HCT116 (cell line): Measurements from ENCODE around the gene PXDN. TPM values are rescaled to one million over a fixed set of nuclear protein-coding genes. Genes with fewer than 3 reads are reported as not detected.

Experiments used
- ATAC-seq: fragments of 200-7000 bp; cut with Tn5 transposase; 2 replicates; pipeline ENCODE4 v1.9.1; 2020; ENCODE audit warnings: mild to moderate bottlenecking, moderate library complexity
- BruUV-seq: library from RNA; stranded (reverse); fragments of 400-500 nt; replicated peaks from 2 replicates; lab custom pipeline; 2021; lab: Mats Ljungman, UMichigan
- CTCF ChIA-PET: fragments of 300-600 bp; sonication (Branson Sonifier 250); formaldehyde crosslinking; loops from one replicate; lab custom pipeline; 2021; ENCODE audit warnings: antibody characterized with exemption; lab: Charles Lee
- POLR2A ChIA-PET: fragments of 300-600, 350-600 bp; sonication (Branson Sonifier 250); formaldehyde crosslinking; loops from one replicate; lab custom pipeline; 2021; ENCODE audit warnings: antibody characterized with exemption; lab: Charles Lee
- RAD21 ChIA-PET, 2 experiments: fragments of 300-600 bp; sonication (Branson Sonifier 250); formaldehyde crosslinking; loops; one replicate each; lab custom pipeline; 2023; ENCODE audit warnings: low total read pairs in 2 of 2; ENCODE audit not compliant: uncharacterized antibody in 2 of 2, unreplicated experiment in 2 of 2, low non-redundant PET in 1 of 2; lab: Charles Lee
- DNase-seq: peaks from one replicate; pipeline ENCODE4 v3.0.0-alpha.2; 2010; ENCODE audit warnings: low read depth, low spot score
- H2AFZ ChIP-seq: fragments of 200-600 bp; shearing (Covaris generic), sonication (generic); 2 replicates; pipeline ENCODE4 v1.6.1; 2017; ENCODE audit warnings: low read depth, mixed run types, mixed read lengths, antibody characterized with exemption, low read length; ENCODE audit not compliant: poor library complexity, severe bottlenecking
- H3K27ac ChIP-seq: 2 replicates; pipeline ENCODE4 v1.5.1; 2012; ENCODE audit warnings: low read depth, low read length
- H3K27me3 ChIP-seq: fragments of 200-600 bp; sonication (generic); 2 replicates; pipeline ENCODE4 v1.6.1; 2016; ENCODE audit warnings: mixed run types, low read length, mixed read lengths; ENCODE audit not compliant: insufficient read depth
- H3K36me3 ChIP-seq, 2 experiments: fragments of 200-500 bp in 1 of 2; fragments of 200-600 bp in 1 of 2; sonication (Bioruptor generic) in 1 of 2; sonication (generic) in 1 of 2; 2 replicates each; pipeline versions ENCODE4 v1.5.1 to v1.6.1; 2014 to 2016; ENCODE audit warnings: low read length in 2 of 2, inconsistent platforms in 1 of 2, mixed read lengths in 1 of 2, mixed run types in 1 of 2; ENCODE audit not compliant: insufficient read depth in 2 of 2, control insufficient read depth in 1 of 2
- H3K4me1 ChIP-seq, 2 experiments: fragments of 200-600 bp in 1 of 2; sonication (generic) in 1 of 2; 2 replicates each; pipeline versions ENCODE4 v1.5.1 to v1.6.1; 2012 to 2017; ENCODE audit warnings: low read length in 2 of 2, inconsistent platforms in 1 of 2, mild to moderate bottlenecking in 1 of 2, mixed read lengths in 1 of 2, mixed run types in 1 of 2, moderate library complexity in 1 of 2; ENCODE audit not compliant: insufficient read depth in 2 of 2, control insufficient read depth in 1 of 2
- H3K4me2 ChIP-seq: fragments of 200-600 bp; sonication (generic); 2 replicates; pipeline ENCODE4 v1.6.1; 2017; ENCODE audit warnings: mixed run types, low read length, mixed read lengths
- H3K4me3 ChIP-seq, 2 experiments: fragments of 200-600 bp in 1 of 2; sonication (generic) in 1 of 2; replicated peaks in 1 of 2; 2 replicates each; pipeline ENCODE4 v1.5.1; 2011 to 2016; ENCODE audit warnings: low read length in 2 of 2, control low read depth in 1 of 2, low read depth in 1 of 2, mild to moderate bottlenecking in 1 of 2, mixed read lengths in 1 of 2, mixed run types in 1 of 2
- H3K79me2 ChIP-seq: fragments of 200-600 bp; sonication (generic); 2 replicates; pipeline ENCODE4 v1.6.1; 2017; ENCODE audit warnings: mild to moderate bottlenecking, mixed run types, low read length, moderate library complexity, mixed read lengths; ENCODE audit not compliant: insufficient read depth
- H3K9ac ChIP-seq: fragments of 200-600 bp; sonication (generic); 2 replicates; pipeline ENCODE4 v1.6.1; 2016; ENCODE audit warnings: low read length, mixed read lengths
- H3K9me2 ChIP-seq: fragments of 200-600 bp; sonication (generic), shearing (Covaris generic); 2 replicates; pipeline ENCODE4 v1.6.1; 2017; ENCODE audit warnings: mixed run types, mild to moderate bottlenecking, moderate library complexity; ENCODE audit not compliant: insufficient read depth
- H3K9me3 ChIP-seq, 2 experiments: fragments of 200-500 bp in 1 of 2; fragments of 200-600 bp in 1 of 2; sonication (Bioruptor generic) in 1 of 2; sonication (generic) in 1 of 2; 2 replicates each; pipeline ENCODE4 v1.6.1; 2014 to 2017; ENCODE audit warnings: low read length in 2 of 2, mixed read lengths in 2 of 2, inconsistent platforms in 1 of 2, low read depth in 1 of 2, mild to moderate bottlenecking in 1 of 2, mixed run types in 1 of 2, moderate library complexity in 1 of 2; ENCODE audit not compliant: control insufficient read depth in 1 of 2, insufficient read depth in 1 of 2
- H4K20me1 ChIP-seq: fragments of 200-600 bp; sonication (generic), shearing (Covaris generic); 2 replicates; pipeline ENCODE4 v1.6.1; 2017; ENCODE audit warnings: mixed run types, mild to moderate bottlenecking, moderate library complexity; ENCODE audit not compliant: insufficient read depth
- CBX3 ChIP-seq: IDR thresholded peaks from 2 replicates; pipeline ENCODE4 v1.6.1; 2012; ENCODE audit warnings: low read depth
- ELF1 ChIP-seq: IDR thresholded peaks from 2 replicates; pipeline ENCODE4 v1.6.1; 2012; ENCODE audit warnings: low read depth, borderline replicate concordance
- EZH2phosphoT487 ChIP-seq: fragments of 200-600 bp; IDR thresholded peaks from 2 replicates; pipeline ENCODE4 v1.6.1; 2018; ENCODE audit warnings: antibody characterized with exemption, borderline replicate concordance
- FOSL1 ChIP-seq: IDR thresholded peaks from 2 replicates; pipeline ENCODE4 v1.6.1; 2012; ENCODE audit warnings: low read depth
- JUND ChIP-seq: IDR thresholded peaks from 2 replicates; pipeline ENCODE4 v1.6.1; 2012
- MAX ChIP-seq: IDR thresholded peaks from 2 replicates; pipeline ENCODE4 v1.6.1; 2012
- SIN3A ChIP-seq: IDR thresholded peaks from 2 replicates; pipeline ENCODE4 v1.6.1; 2012; ENCODE audit warnings: low read depth
- ZBTB33 ChIP-seq: IDR thresholded peaks from 2 replicates; pipeline ENCODE4 v1.6.1; 2011; ENCODE audit warnings: mild to moderate bottlenecking, low read length, moderate library complexity; ENCODE audit not compliant: insufficient replicate concordance; ENCODE audit errors: extremely low read depth
- intact Hi-C: fragments of 100-400 bp; cut with micrococcal nuclease; formaldehyde crosslinking; loops from 2 replicates; pipeline ENCODE4 v1.10.0; 2022
- total RNA-seq: library from RNA; stranded (reverse); gene quantifications from one replicate; pipeline ENCODE4 v1.2.1, GENCODE V29; 2021; ENCODE audit not compliant: unreplicated experiment
- TF ChIP-seq, protein P1 (sequence below): IDR thresholded peaks from 2 replicates; pipeline ENCODE4 v1.6.1; 2012
- TF ChIP-seq, protein P2 (sequence below), 3 experiments: fragments of 200-600 bp in 1 of 3; sonication (generic) in 1 of 3; IDR thresholded peaks in 2 of 3; conservative IDR thresholded peaks in 1 of 3; 2 replicates each; pipeline ENCODE4 v1.5.1; 2012 to 2017; ENCODE audit warnings: low read depth in 2 of 3, low read length in 2 of 3, antibody characterized with exemption in 1 of 3, borderline replicate concordance in 1 of 3, control low read depth in 1 of 3, mild to moderate bottlenecking in 1 of 3, mixed read lengths in 1 of 3, mixed run types in 1 of 3, moderate library complexity in 1 of 3; ENCODE audit not compliant: insufficient read depth in 1 of 3
- TF ChIP-seq, protein P3 (sequence below): IDR thresholded peaks from 2 replicates; pipeline ENCODE4 v1.6.1; 2012; ENCODE audit warnings: low read depth

Gene PXDN
- total RNA-seq, 1 experiment from 2014 or later, result 10.7 TPM

- BruUV-seq, result no TSS peak
- no peaks in the 10 kb centered on the region for H3K79me2 ChIP-seq
- ChIA-PET CTCF (no interaction called here), POLR2A (no interaction called here), RAD21 (no interaction called here)
- no peaks in the 10 kb centered on the region for H3K9me3 ChIP-seq
- no peak overlapping the region for H3K4me3 ChIP-seq
- H3K27ac ChIP-seq, result no peak overlapping the region
- TF ChIP-seq MAX (no peak), ZBTB33 (no peak), JUND (no peak), ELF1 (no peak), SIN3A (no peak), CBX3 (no peak), FOSL1 (no peak), EZH2phosphoT487 (no peak)
- TF ChIP-seq, protein P1, sequence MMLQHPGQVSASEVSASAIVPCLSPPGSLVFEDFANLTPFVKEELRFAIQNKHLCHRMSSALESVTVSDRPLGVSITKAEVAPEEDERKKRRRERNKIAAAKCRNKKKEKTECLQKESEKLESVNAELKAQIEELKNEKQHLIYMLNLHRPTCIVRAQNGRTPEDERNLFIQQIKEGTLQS, result no peak
- TF ChIP-seq, protein P2, sequence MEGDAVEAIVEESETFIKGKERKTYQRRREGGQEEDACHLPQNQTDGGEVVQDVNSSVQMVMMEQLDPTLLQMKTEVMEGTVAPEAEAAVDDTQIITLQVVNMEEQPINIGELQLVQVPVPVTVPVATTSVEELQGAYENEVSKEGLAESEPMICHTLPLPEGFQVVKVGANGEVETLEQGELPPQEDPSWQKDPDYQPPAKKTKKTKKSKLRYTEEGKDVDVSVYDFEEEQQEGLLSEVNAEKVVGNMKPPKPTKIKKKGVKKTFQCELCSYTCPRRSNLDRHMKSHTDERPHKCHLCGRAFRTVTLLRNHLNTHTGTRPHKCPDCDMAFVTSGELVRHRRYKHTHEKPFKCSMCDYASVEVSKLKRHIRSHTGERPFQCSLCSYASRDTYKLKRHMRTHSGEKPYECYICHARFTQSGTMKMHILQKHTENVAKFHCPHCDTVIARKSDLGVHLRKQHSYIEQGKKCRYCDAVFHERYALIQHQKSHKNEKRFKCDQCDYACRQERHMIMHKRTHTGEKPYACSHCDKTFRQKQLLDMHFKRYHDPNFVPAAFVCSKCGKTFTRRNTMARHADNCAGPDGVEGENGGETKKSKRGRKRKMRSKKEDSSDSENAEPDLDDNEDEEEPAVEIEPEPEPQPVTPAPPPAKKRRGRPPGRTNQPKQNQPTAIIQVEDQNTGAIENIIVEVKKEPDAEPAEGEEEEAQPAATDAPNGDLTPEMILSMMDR (IDR thresholded peaks at IDR 0.05 in 2 of 3, conservative IDR thresholded peaks at IDR 0.05 in 1 of 3; ENCODE audit: borderline replicate concordance in 1 of 3, insufficient read depth in 1 of 3, low read depth in 2 of 3, low read length in 2 of 3), result no peak
- TF ChIP-seq, protein P3, sequence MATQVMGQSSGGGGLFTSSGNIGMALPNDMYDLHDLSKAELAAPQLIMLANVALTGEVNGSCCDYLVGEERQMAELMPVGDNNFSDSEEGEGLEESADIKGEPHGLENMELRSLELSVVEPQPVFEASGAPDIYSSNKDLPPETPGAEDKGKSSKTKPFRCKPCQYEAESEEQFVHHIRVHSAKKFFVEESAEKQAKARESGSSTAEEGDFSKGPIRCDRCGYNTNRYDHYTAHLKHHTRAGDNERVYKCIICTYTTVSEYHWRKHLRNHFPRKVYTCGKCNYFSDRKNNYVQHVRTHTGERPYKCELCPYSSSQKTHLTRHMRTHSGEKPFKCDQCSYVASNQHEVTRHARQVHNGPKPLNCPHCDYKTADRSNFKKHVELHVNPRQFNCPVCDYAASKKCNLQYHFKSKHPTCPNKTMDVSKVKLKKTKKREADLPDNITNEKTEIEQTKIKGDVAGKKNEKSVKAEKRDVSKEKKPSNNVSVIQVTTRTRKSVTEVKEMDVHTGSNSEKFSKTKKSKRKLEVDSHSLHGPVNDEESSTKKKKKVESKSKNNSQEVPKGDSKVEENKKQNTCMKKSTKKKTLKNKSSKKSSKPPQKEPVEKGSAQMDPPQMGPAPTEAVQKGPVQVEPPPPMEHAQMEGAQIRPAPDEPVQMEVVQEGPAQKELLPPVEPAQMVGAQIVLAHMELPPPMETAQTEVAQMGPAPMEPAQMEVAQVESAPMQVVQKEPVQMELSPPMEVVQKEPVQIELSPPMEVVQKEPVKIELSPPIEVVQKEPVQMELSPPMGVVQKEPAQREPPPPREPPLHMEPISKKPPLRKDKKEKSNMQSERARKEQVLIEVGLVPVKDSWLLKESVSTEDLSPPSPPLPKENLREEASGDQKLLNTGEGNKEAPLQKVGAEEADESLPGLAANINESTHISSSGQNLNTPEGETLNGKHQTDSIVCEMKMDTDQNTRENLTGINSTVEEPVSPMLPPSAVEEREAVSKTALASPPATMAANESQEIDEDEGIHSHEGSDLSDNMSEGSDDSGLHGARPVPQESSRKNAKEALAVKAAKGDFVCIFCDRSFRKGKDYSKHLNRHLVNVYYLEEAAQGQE, result no peak
- no peak overlapping the region for H2AFZ ChIP-seq
- H3K9me2 ChIP-seq, result no peaks in the 10 kb centered on the region
- no peaks in the 10 kb centered on the region for H3K4me1 ChIP-seq
- no peak overlapping the region for H3K4me2 ChIP-seq
- no peak for DNase-seq
- ATAC-seq, result no peak
- no peak overlapping the region for H3K9ac ChIP-seq
- intact Hi-C loops, result no loop called here
- H3K27me3 ChIP-seq, result peaks cover 4% of the 10 kb centered on the region; the same call in 1 of the 2 replicates
- H4K20me1 ChIP-seq, result no peaks in the 10 kb centered on the region
- no peaks in the 10 kb centered on the region for H3K36me3 ChIP-seq
Observed at GRCh38 chr2:1790473-1790872, 46.2 kb upstream of the PXDN start.
